ENCODE measurements around the gene ANP32E.
"Not testable (repeated sequence)": the region's sequence is repeated elsewhere in the genome, so short reads cannot be mapped to it uniquely, and the experiment has no call there.

The ANP32E gene

GRCh38 chr1:150227228-150227627 lies 8.7 kb downstream of the ANP32E start:
- Histone ChIP-seq H2BK15ac (replicated peaks; ENCODE audit: low read depth) (no peak overlapping the region), H3K4me2 (ENCODE audit: low read length) (no peak overlapping the region), H3K27me3 (ENCODE audit: insufficient read depth, low read length, poor library complexity) (no peaks in the 10 kb centered on the region), H3K79me1 (ENCODE audit: low read length) (peaks cover 2% of the 10 kb centered on the region), H3K27ac (ENCODE audit: low read depth, low read length) (no peak overlapping the region), H3K9ac (ENCODE audit: low read length) (no peak overlapping the region), H4K5ac (ENCODE audit: low read length) (no peak overlapping the region), H3K79me2 (ENCODE audit: control insufficient read depth, insufficient read depth, low read length) (peaks cover 7% of the 10 kb centered on the region), H3K23ac (ENCODE audit: low read length) (no peak overlapping the region), H3K4me1 (ENCODE audit: control insufficient read depth, low read depth, low read length) (no peaks in the 10 kb centered on the region), H2BK5ac (ENCODE audit: low read length) (no peak overlapping the region), H2BK120ac (ENCODE audit: low read depth, low read length) (no peak overlapping the region), H3K4ac (ENCODE audit: low read depth, low read length) (no peak overlapping the region), H4K8ac (ENCODE audit: low read depth, low read length) (no peak overlapping the region), H3K56ac (ENCODE audit: low read length) (no peak overlapping the region), H3K18ac (ENCODE audit: low read length) (no peak overlapping the region), H3K4me3 (ENCODE audit: low read length) (no peak overlapping the region), H3K36me3 (ENCODE audit: control insufficient read depth, insufficient read depth, low read length) (peaks cover 6% of the 10 kb centered on the region), H2AK5ac (ENCODE audit: low read length) (no peak overlapping the region)
- DNase-seq: no peak

GRCh38 chr1:150226486-150226885 lies 9.4 kb downstream of the ANP32E start:
- Histone ChIP-seq H3K4me1 (ENCODE audit: control insufficient read depth, low read depth, low read length) (no peaks in the 10 kb centered on the region), H3K27me3 (ENCODE audit: insufficient read depth, low read length, poor library complexity) (no peaks in the 10 kb centered on the region), H3K4me2 (ENCODE audit: low read length) (no peak overlapping the region), H2BK5ac (ENCODE audit: low read length) (no peak overlapping the region), H3K9ac (ENCODE audit: low read length) (no peak overlapping the region), H2BK120ac (ENCODE audit: low read depth, low read length) (no peak overlapping the region), H4K5ac (ENCODE audit: low read length) (no peak overlapping the region), H4K8ac (ENCODE audit: low read depth, low read length) (no peak overlapping the region), H3K4ac (ENCODE audit: low read depth, low read length) (no peak overlapping the region), H3K36me3 (ENCODE audit: control insufficient read depth, insufficient read depth, low read length) (peaks cover 4% of the 10 kb centered on the region), H3K56ac (ENCODE audit: low read length) (no peak overlapping the region), H3K23ac (ENCODE audit: low read length) (no peak overlapping the region), H2AK5ac (ENCODE audit: low read length) (no peak overlapping the region), H2BK15ac (replicated peaks; ENCODE audit: low read depth) (no peak overlapping the region), H3K18ac (ENCODE audit: low read length) (no peak overlapping the region), H3K4me3 (ENCODE audit: low read length) (no peak overlapping the region), H3K79me1 (ENCODE audit: low read length) (no peaks in the 10 kb centered on the region), H3K79me2 (ENCODE audit: control insufficient read depth, insufficient read depth, low read length) (peaks cover 3% of the 10 kb centered on the region), H3K27ac (ENCODE audit: low read depth, low read length) (no peak overlapping the region)
- 100% methylated on average over 2 of the region's 2 CpGs for WGBS (ENCODE audit: extremely low coverage, insufficient coverage, low lambda C conversion rate)
- no peak for DNase-seq

- Histone ChIP-seq H3K56ac (ENCODE audit: low read length) (no peak overlapping the region), H3K79me2 (ENCODE audit: control insufficient read depth, insufficient read depth, low read length) (no peaks in the 10 kb centered on the region), H3K9ac (ENCODE audit: low read length) (no peak overlapping the region), H3K23ac (ENCODE audit: low read length) (no peak overlapping the region), H3K4ac (ENCODE audit: low read depth, low read length) (no peak overlapping the region), H4K8ac (ENCODE audit: low read depth, low read length) (no peak overlapping the region), H2BK5ac (ENCODE audit: low read length) (no peak overlapping the region), H3K36me3 (ENCODE audit: control insufficient read depth, insufficient read depth, low read length) (peaks cover 4% of the 10 kb centered on the region), H2BK120ac (ENCODE audit: low read depth, low read length) (no peak overlapping the region), H3K79me1 (ENCODE audit: low read length) (no peaks in the 10 kb centered on the region), H2BK15ac (replicated peaks; ENCODE audit: low read depth) (no peak overlapping the region), H3K4me1 (ENCODE audit: control insufficient read depth, low read depth, low read length) (no peaks in the 10 kb centered on the region), H3K4me2 (ENCODE audit: low read length) (no peak overlapping the region), H2AK5ac (ENCODE audit: low read length) (no peak overlapping the region), H3K18ac (ENCODE audit: low read length) (no peak overlapping the region), H4K5ac (ENCODE audit: low read length) (no peak overlapping the region), H3K4me3 (ENCODE audit: low read length) (no peak overlapping the region), H3K27ac (ENCODE audit: low read depth, low read length) (no peak overlapping the region), H3K27me3 (ENCODE audit: insufficient read depth, low read length, poor library complexity) (no peaks in the 10 kb centered on the region)
- WGBS (ENCODE audit: extremely low coverage, insufficient coverage, low lambda C conversion rate): no CpG with 5 or more reads among the region's 1 CpG
- no peak for DNase-seq
Observed at GRCh38 chr1:150225546-150225945, 10.4 kb downstream of the ANP32E start.

- no peaks in the 10 kb centered on the region for H3K27me3 ChIP-seq (ENCODE audit: insufficient read depth, low read length, poor library complexity)
- no peak overlapping the region for H3K4ac ChIP-seq (ENCODE audit: low read depth, low read length)
- H3K23ac ChIP-seq (ENCODE audit: low read length): no peak overlapping the region
- no peak overlapping the region for H3K27ac ChIP-seq (ENCODE audit: low read depth, low read length)
- no peak for DNase-seq
- H2BK120ac ChIP-seq (ENCODE audit: low read depth, low read length): no peak overlapping the region
- no peaks in the 10 kb centered on the region for H3K79me1 ChIP-seq (ENCODE audit: low read length)
- H2AK5ac ChIP-seq (ENCODE audit: low read length): no peak overlapping the region
- no peak overlapping the region for H4K8ac ChIP-seq (ENCODE audit: low read depth, low read length)
- no peak overlapping the region for H4K5ac ChIP-seq (ENCODE audit: low read length)
- no peak overlapping the region for H3K4me2 ChIP-seq (ENCODE audit: low read length)
- no peak overlapping the region for H2BK5ac ChIP-seq (ENCODE audit: low read length)
- H2BK15ac ChIP-seq (replicated peaks; ENCODE audit: low read depth): no peak overlapping the region
- H3K4me1 ChIP-seq (ENCODE audit: control insufficient read depth, low read depth, low read length): no peaks in the 10 kb centered on the region
- no peak overlapping the region for H3K4me3 ChIP-seq (ENCODE audit: low read length)
- WGBS (ENCODE audit: extremely low coverage, insufficient coverage, low lambda C conversion rate): no CpG with 5 or more reads among the region's 1 CpG
- no peak overlapping the region for H3K56ac ChIP-seq (ENCODE audit: low read length)
- H3K36me3 ChIP-seq (ENCODE audit: control insufficient read depth, insufficient read depth, low read length): peaks cover 5% of the 10 kb centered on the region
- H3K18ac ChIP-seq (ENCODE audit: low read length): no peak overlapping the region
- no peaks in the 10 kb centered on the region for H3K79me2 ChIP-seq (ENCODE audit: control insufficient read depth, insufficient read depth, low read length)
- H3K9ac ChIP-seq (ENCODE audit: low read length): no peak overlapping the region
Observed at GRCh38 chr1:150224983-150225382, 10.9 kb downstream of the ANP32E start.

GRCh38 chr1:150221552-150221951 lies 14.4 kb downstream of the ANP32E start:
- Histone ChIP-seq H3K56ac (ENCODE audit: low read length) (no peak overlapping the region), H3K27ac (ENCODE audit: low read depth, low read length) (no peak overlapping the region), H3K36me3 (ENCODE audit: control insufficient read depth, insufficient read depth, low read length) (peaks cover 5% of the 10 kb centered on the region), H3K79me2 (ENCODE audit: control insufficient read depth, insufficient read depth, low read length) (no peaks in the 10 kb centered on the region), H3K4me2 (ENCODE audit: low read length) (no peak overlapping the region), H3K27me3 (ENCODE audit: insufficient read depth, low read length, poor library complexity) (no peaks in the 10 kb centered on the region), H3K79me1 (ENCODE audit: low read length) (no peaks in the 10 kb centered on the region), H4K8ac (ENCODE audit: low read depth, low read length) (no peak overlapping the region), H4K5ac (ENCODE audit: low read length) (no peak overlapping the region), H3K18ac (ENCODE audit: low read length) (no peak overlapping the region), H3K23ac (ENCODE audit: low read length) (no peak overlapping the region), H2BK5ac (ENCODE audit: low read length) (no peak overlapping the region), H3K9ac (ENCODE audit: low read length) (no peak overlapping the region), H2AK5ac (ENCODE audit: low read length) (no peak overlapping the region), H3K4ac (ENCODE audit: low read depth, low read length) (no peak overlapping the region), H3K4me1 (ENCODE audit: control insufficient read depth, low read depth, low read length) (no peaks in the 10 kb centered on the region), H2BK120ac (ENCODE audit: low read depth, low read length) (no peak overlapping the region), H3K4me3 (ENCODE audit: low read length) (no peak overlapping the region), H2BK15ac (replicated peaks; ENCODE audit: low read depth) (no peak overlapping the region)
- WGBS (ENCODE audit: extremely low coverage, insufficient coverage, low lambda C conversion rate): no CpG with 5 or more reads among the region's 2 CpGs
- no peak for DNase-seq

- not testable (repeated sequence) for H2BK120ac ChIP-seq (ENCODE audit: low read depth, low read length); H3K4me2 ChIP-seq (ENCODE audit: low read length); H4K5ac ChIP-seq (ENCODE audit: low read length); H3K36me3 ChIP-seq (ENCODE audit: control insufficient read depth, insufficient read depth, low read length); H2AK5ac ChIP-seq (ENCODE audit: low read length); H3K4me3 ChIP-seq (ENCODE audit: low read length); H3K9ac ChIP-seq (ENCODE audit: low read length); H3K23ac ChIP-seq (ENCODE audit: low read length); H3K79me1 ChIP-seq (ENCODE audit: low read length); DNase-seq; H3K27me3 ChIP-seq (ENCODE audit: insufficient read depth, low read length, poor library complexity); H3K79me2 ChIP-seq (ENCODE audit: control insufficient read depth, insufficient read depth, low read length); H2BK5ac ChIP-seq (ENCODE audit: low read length); H3K56ac ChIP-seq (ENCODE audit: low read length); H3K4me1 ChIP-seq (ENCODE audit: control insufficient read depth, low read depth, low read length); H3K27ac ChIP-seq (ENCODE audit: low read depth, low read length); H3K18ac ChIP-seq (ENCODE audit: low read length); H3K4ac ChIP-seq (ENCODE audit: low read depth, low read length); H2BK15ac ChIP-seq (replicated peaks; ENCODE audit: low read depth); H4K8ac ChIP-seq (ENCODE audit: low read depth, low read length)
- WGBS (ENCODE audit: extremely low coverage, insufficient coverage, low lambda C conversion rate): no CpG with 5 or more reads among the region's 6 CpGs
Observed at GRCh38 chr1:150215855-150216254, 20.1 kb downstream of the ANP32E start.

Measured in mesendoderm (in vitro differentiated cells).